A549 treated with AZD9567 at 1 μM for 4 hours (cell line): ENCODE measurements around the gene SMCP. TPM values are rescaled to one million over a fixed set of nuclear protein-coding genes. Genes with fewer than 3 reads are reported as not detected.

ENCODE experiments used
- total RNA-seq: library from RNA; stranded (reverse); fragments of 200-300 nt; extraction: Qiagen RNA extraction; gene quantifications from 5 replicates; pipeline ENCODE4 v1.2.3, GENCODE V29; 2022; ENCODE audit not compliant: insufficient read depth

Gene SMCP
- total RNA-seq, result not detected in 5 replicates

GRCh38 chr1:152878042-152878441 lies at the start of gene SMCP:
SMCP (plus strand) TSS chr1:152878322; CDS start chr1:152884423, 6,101 bp downstream.

GRCh38 chr1:152842556-152842955 lies 35.6 kb upstream of the SMCP start, which contains the start of gene LCE6A:
LCE6A (plus strand) TSS chr1:152842856; CDS start chr1:152843521, 665 bp downstream.

GRCh38 chr1:152859696-152860095 lies 18.4 kb upstream of the SMCP start, which contains the start of gene LCE7A:
LCE7A (plus strand) TSS chr1:152859996; CDS start chr1:152860698, 702 bp downstream.

GRCh38 chr1:152907686-152908601 lies 29.8 kb downstream of the SMCP start, which contains the start of gene IVL:
IVL (plus strand) TSS chr1:152908546; CDS start chr1:152909798, 1,252 bp downstream.

Other genes starting within 250 kb of the SMCP start
- gene LCE2D, start 214.9 kb upstream of the SMCP start, total RNA-seq, result not detected in 5 replicates
- gene LCE2C, start 203.0 kb upstream of the SMCP start, total RNA-seq, result not detected in 5 replicates
- gene LCE2B, start 192.2 kb upstream of the SMCP start, total RNA-seq, result not detected in 5 replicates
- not detected in 5 replicates for gene LCE2A, start 180.0 kb upstream of the SMCP start, total RNA-seq
- gene LCE4A, start 170.2 kb upstream of the SMCP start, total RNA-seq, result not detected in 5 replicates
- not detected in 5 replicates for gene KPRP, start 120.3 kb upstream of the SMCP start, total RNA-seq
- not detected in 5 replicates for gene LCE1F, start 103.2 kb upstream of the SMCP start, total RNA-seq
- gene LCE1E, start 92.1 kb upstream of the SMCP start, total RNA-seq, result 0.07 TPM in 1 of 5 replicates, not detected in the others
- gene LCE1D, start 81.6 kb upstream of the SMCP start, total RNA-seq, result not detected in 5 replicates
- not detected in 5 replicates for gene LCE1C, start 71.7 kb upstream of the SMCP start, total RNA-seq
- 0.09 TPM in 1 of 5 replicates, not detected in the others for gene LCE1B, start 66.4 kb upstream of the SMCP start, total RNA-seq
- gene LCE1A, start 50.8 kb upstream of the SMCP start, total RNA-seq, result not detected in 5 replicates
- not detected in 5 replicates for gene LCE6A, start 35.5 kb upstream of the SMCP start, total RNA-seq
- not detected in 5 replicates for gene LCE7A, start 18.3 kb upstream of the SMCP start, total RNA-seq
- 0.05 to 0.09 TPM (median 0.08 TPM) in 4 of 5 replicates, not detected in the other for gene IVL, start 30.2 kb downstream of the SMCP start, total RNA-seq
- not detected in 5 replicates for gene SPRR5, start 68.9 kb downstream of the SMCP start, total RNA-seq
- not detected in 5 replicates for gene SPRR4, start 92.3 kb downstream of the SMCP start, total RNA-seq
- gene SPRR1A, start 105.8 kb downstream of the SMCP start, total RNA-seq, result not detected in 5 replicates
- not detected in 5 replicates for gene SPRR3, start 123.4 kb downstream of the SMCP start, total RNA-seq
- not detected in 5 replicates for gene SPRR1B, start 152.9 kb downstream of the SMCP start, total RNA-seq
- gene SPRR2D, start 162.8 kb downstream of the SMCP start, total RNA-seq, result not detected in 5 replicates
- not detected in 5 replicates for gene SPRR2A, start 179.2 kb downstream of the SMCP start, total RNA-seq
- gene SPRR2B, start 193.3 kb downstream of the SMCP start, total RNA-seq, result not detected in 5 replicates
- not detected in 5 replicates for gene SPRR2E, start 216.2 kb downstream of the SMCP start, total RNA-seq
- not detected in 5 replicates for gene SPRR2F, start 235.2 kb downstream of the SMCP start, total RNA-seq